H1 (cell line): ENCODE data around the gene ARHGDIG. TPM values are rescaled to one million over a fixed set of nuclear protein-coding genes. Genes with fewer than 3 reads are reported as not detected.

Experiments
- CTCF ChIA-PET: fragments of 300-600 bp; sonication (Branson Sonifier 250); formaldehyde crosslinking; loops from one replicate; lab custom pipeline; 2021; ENCODE audit not compliant: partially characterized antibody; lab: Charles Lee
- POLR2A ChIA-PET: fragments of 300-600 bp; sonication (Branson Sonifier 250); formaldehyde crosslinking; loops from one replicate; lab custom pipeline; 2021; ENCODE audit warnings: inconsistent platforms; ENCODE audit not compliant: partially characterized antibody; lab: Charles Lee
- DNase-seq, 2 experiments: peaks; one replicate each; pipeline versions ENCODE4 v3.0.0 to v3.0.0-alpha.2; 2010 to 2022; ENCODE audit warnings: low spot score in 2 of 2, low read depth in 1 of 2, mixed read lengths in 1 of 2
- FAIRE-seq: peaks from 2 replicates; lab custom pipeline; 2011; peaks lifted over from hg19 to GRCh38; lab: Jason Lieb, UNC
- H2AFZ ChIP-seq: 2 replicates; pipeline ENCODE4 v1.8.1; 2012; ENCODE audit warnings: low read length, inconsistent platforms
- H2AK5ac ChIP-seq: 2 replicates; pipeline ENCODE4 v1.6.1; 2013; ENCODE audit warnings: low read depth, low read length
- H2BK120ac ChIP-seq: replicated peaks from 2 replicates; pipeline ENCODE3; 2013; ENCODE audit warnings: low read depth, low read length, inconsistent platforms
- H2BK12ac ChIP-seq: 2 replicates; pipeline ENCODE4 v1.6.1; 2013; ENCODE audit warnings: low read depth, low read length
- H2BK15ac ChIP-seq: 2 replicates; pipeline ENCODE4 v1.6.1; 2013; ENCODE audit warnings: low read length
- H2BK20ac ChIP-seq: 2 replicates; pipeline ENCODE4 v1.6.1; 2013; ENCODE audit warnings: low read length
- H2BK5ac ChIP-seq: 2 replicates; pipeline ENCODE4 v1.6.1; 2013; ENCODE audit warnings: low read depth, low read length
- H3K14ac ChIP-seq: 2 replicates; pipeline ENCODE4 v1.6.1; 2013; ENCODE audit warnings: inconsistent platforms; ENCODE audit not compliant: insufficient read length
- H3K18ac ChIP-seq: 2 replicates; pipeline ENCODE4 v1.6.1; 2013; ENCODE audit warnings: low read length; ENCODE audit errors: extremely low read depth
- H3K23ac ChIP-seq: 2 replicates; pipeline ENCODE4 v1.6.1; 2013; ENCODE audit warnings: inconsistent platforms; ENCODE audit not compliant: insufficient read length
- H3K23me2 ChIP-seq: 2 replicates; pipeline ENCODE4 v1.6.1; 2013; ENCODE audit warnings: low read depth, low read length
- H3K27ac ChIP-seq: 2 replicates; pipeline ENCODE4 v1.6.1; 2011; ENCODE audit warnings: low read depth, low read length, inconsistent platforms
- H3K27me3 ChIP-seq, 4 experiments: replicated peaks in 1 of 4; 1 replicate in 1 of 4; 2 replicates in 3 of 4; pipeline versions ENCODE4 v1.6.1 to v1.8.1; 2011 to 2013; ENCODE audit warnings: low read length in 3 of 4, mild to moderate bottlenecking in 3 of 4, inconsistent platforms in 2 of 4, mixed read lengths in 2 of 4, moderate library complexity in 1 of 4; ENCODE audit not compliant: control insufficient read depth in 3 of 4, insufficient read depth in 3 of 4; ENCODE audit errors: extremely low read depth in 1 of 4
- H3K36me3 ChIP-seq, 4 experiments: 2 replicates each; pipeline versions ENCODE4 v1.6.1 to v1.8.1; 2011 to 2013; ENCODE audit warnings: mild to moderate bottlenecking in 4 of 4, low read length in 3 of 4, moderate library complexity in 2 of 4, control low read depth in 1 of 4, inconsistent platforms in 1 of 4; ENCODE audit not compliant: insufficient read depth in 4 of 4, control insufficient read depth in 2 of 4
- H3K4ac ChIP-seq: replicated peaks from 2 replicates; pipeline ENCODE3; 2013; ENCODE audit warnings: low read length, low read depth, mixed read lengths, inconsistent platforms; ENCODE audit not compliant: insufficient read length
- H3K4me1 ChIP-seq, 4 experiments: replicated peaks in 1 of 4; 1 replicate in 1 of 4; 2 replicates in 3 of 4; pipeline versions ENCODE4 v1.6.1 to v1.8.1; 2011 to 2013; ENCODE audit warnings: low read length in 3 of 4, inconsistent platforms in 2 of 4, mixed read lengths in 1 of 4; ENCODE audit not compliant: insufficient read depth in 4 of 4, control insufficient read depth in 3 of 4
- H3K4me2 ChIP-seq, 2 experiments: 2 replicates each; pipeline versions ENCODE4 v1.6.1 to v1.8.1; 2011 to 2013; ENCODE audit warnings: low read depth in 2 of 2, low read length in 2 of 2, control low read depth in 1 of 2, inconsistent platforms in 1 of 2, mild to moderate bottlenecking in 1 of 2; ENCODE audit not compliant: insufficient read depth in 1 of 2
- H3K4me3 ChIP-seq, 4 experiments: fragments of 200-600, 300-600 bp in 1 of 4; sonication (generic), shearing (Covaris generic), sonication (Bioruptor Twin) in 1 of 4; 2 replicates each; pipeline versions ENCODE4 v1.5.1 to v1.8.1; 2011 to 2016; ENCODE audit warnings: low read length in 4 of 4, low read depth in 3 of 4, control low read depth in 2 of 4, inconsistent platforms in 2 of 4, mild to moderate bottlenecking in 2 of 4, mixed read lengths in 1 of 4, moderate library complexity in 1 of 4; ENCODE audit not compliant: insufficient read depth in 2 of 4; ENCODE audit errors: extremely low read depth in 1 of 4
- H3K56ac ChIP-seq: replicated peaks from 2 replicates; pipeline ENCODE3; 2013; ENCODE audit warnings: low read depth, mild to moderate bottlenecking, mixed read lengths, low read length, inconsistent platforms; ENCODE audit not compliant: insufficient read length
- H3K79me1 ChIP-seq: 2 replicates; pipeline ENCODE4 v1.6.1; 2013; ENCODE audit warnings: low read depth, low read length, control low read depth
- H3K79me2 ChIP-seq, 2 experiments: 2 replicates each; pipeline versions ENCODE4 v1.6.1 to v1.8.1; 2012 to 2013; ENCODE audit warnings: low read length in 2 of 2, mild to moderate bottlenecking in 2 of 2, inconsistent platforms in 1 of 2; ENCODE audit not compliant: insufficient read depth in 2 of 2, control insufficient read depth in 1 of 2
- H3K9ac ChIP-seq, 4 experiments: replicated peaks in 1 of 4; 1 replicate in 1 of 4; 2 replicates in 3 of 4; pipeline versions ENCODE4 v1.6.1 to v1.8.1; 2011 to 2013; ENCODE audit warnings: low read depth in 3 of 4, low read length in 3 of 4, control low read depth in 2 of 4, mild to moderate bottlenecking in 2 of 4, moderate library complexity in 2 of 4, inconsistent platforms in 1 of 4; ENCODE audit errors: extremely low read depth in 1 of 4
- H3K9me3 ChIP-seq, 2 experiments: 2 replicates each; pipeline versions ENCODE4 v1.6.1 to v1.8.1; 2012 to 2013; ENCODE audit warnings: mild to moderate bottlenecking in 2 of 2, moderate library complexity in 2 of 2, control low read depth in 1 of 2, inconsistent platforms in 1 of 2, low read depth in 1 of 2, low read length in 1 of 2, mixed read lengths in 1 of 2; ENCODE audit not compliant: insufficient read depth in 2 of 2
- H4K20me1 ChIP-seq, 2 experiments: replicated peaks in 1 of 2; 2 replicates each; pipeline versions ENCODE3 to v1.8.1; 2011 to 2013; ENCODE audit warnings: inconsistent platforms in 2 of 2, low read length in 2 of 2, mild to moderate bottlenecking in 1 of 2; ENCODE audit not compliant: insufficient read depth in 2 of 2, control insufficient read depth in 1 of 2
- H4K5ac ChIP-seq: 2 replicates; pipeline ENCODE4 v1.6.1; 2013; ENCODE audit warnings: low read length, low read depth, mixed read lengths, inconsistent platforms; ENCODE audit not compliant: insufficient read length
- H4K8ac ChIP-seq: 2 replicates; pipeline ENCODE4 v1.8.0; 2013; ENCODE audit warnings: mild to moderate bottlenecking, moderate library complexity, low read length, inconsistent platforms; ENCODE audit not compliant: insufficient read depth; ENCODE audit errors: extremely low read depth
- H4K91ac ChIP-seq: replicated peaks from 2 replicates; pipeline ENCODE3; 2013; ENCODE audit warnings: low read length, mixed read lengths, inconsistent platforms; ENCODE audit not compliant: insufficient read length
- CHD1 ChIP-seq: IDR thresholded peaks from 2 replicates; pipeline ENCODE4 v1.6.1; 2012; ENCODE audit warnings: low read depth, low read length, improper control_type of control experiment
- YY1 ChIP-seq: IDR thresholded peaks from 2 replicates; pipeline ENCODE4 v1.6.1; 2011; ENCODE audit warnings: low read depth, mild to moderate bottlenecking, low read length
- WGBS, 2 experiments: shearing (Covaris generic) in 1 of 2; methylation state at CpG; one replicate each; pipeline versions ENCODE4 v1.1.6 to v1.1.7; 2013 to 2015; ENCODE audit warnings: low lambda C conversion rate in 2 of 2, mixed read lengths in 2 of 2, inconsistent platforms in 1 of 2, low coverage in 1 of 2, missing lambda C conversion rate in 1 of 2; ENCODE audit not compliant: insufficient replicate concordance in 2 of 2, insufficient coverage in 1 of 2, insufficient read length in 1 of 2; ENCODE audit errors: extremely low coverage in 1 of 2, missing lambda C conversion rate in 1 of 2; 5-methylcytosine and 5-hydroxymethylcytosine counted together
- polyA plus RNA-seq, 7 experiments: library from polyadenylated mRNA; depleted of rRNA in 3 of 7; stranded (reverse) in 5 of 7; unstranded in 2 of 7; fragments of >200 nt in 5 of 7; fragments of 200-250 nt in 2 of 7; gene quantifications; 1 replicate in 5 of 7; 2 replicates in 1 of 7; 4 replicates in 1 of 7; pipeline versions ENCODE4 v1.2.1 to v1.2.3, GENCODE V29; 2011 to 2013; ENCODE audit warnings: missing spikeins in 2 of 7, mixed read lengths in 2 of 7
- total RNA-seq: library from RNA; stranded (reverse); fragmentation: NEBNext Ultra II Directional; extraction: Animal tissue kit (Norgen Biotek cat#: 25700); gene quantifications from 2 replicates; pipeline ENCODE4 v1.2.1, GENCODE V29; 2021

The ARHGDIG gene
- total and polyA plus RNA-seq, 2 of the 8 experiments (the other 6 are each of a cell fraction or from before 2014, with no cell fraction given) = 1.2 to 2.9 TPM

- no peaks in the 10 kb centered on the region for H3K79me2 ChIP-seq
- peaks cover 0 to 7% of the 10 kb centered on the region in 2 experiments for H4K20me1 ChIP-seq
- no peak overlapping the region for H3K4me3 ChIP-seq
- H2BK12ac ChIP-seq = no peak overlapping the region
- H4K5ac ChIP-seq = no peak overlapping the region
- no peak overlapping the region for H2BK20ac ChIP-seq
- no peaks in the 10 kb centered on the region for H3K23me2 ChIP-seq
- POLR2A ChIA-PET = interaction anchor here (0.7 kb wide), 1 partner anchor 17 kb away, joined by 3 read pairs; no protein-coding TSS in a partner anchor
- WGBS, 2 experiments = 94% methylated on average over 25 of the region's 32 CpGs; no CpG with 5 or more reads in 1 of the 2 experiments
- DNase-seq (no peak), FAIRE-seq (no peak)
- H4K91ac ChIP-seq = no peak overlapping the region
- no peak overlapping the region for H2AK5ac ChIP-seq
- H2AFZ ChIP-seq = no peak overlapping the region
- H2BK120ac ChIP-seq = no peak overlapping the region
- H3K14ac ChIP-seq = no peak overlapping the region
- H3K36me3 ChIP-seq = peaks cover 2 to 31% (median 5%) of the 10 kb centered on the region in 4 experiments; a peak in 4 of 8 replicates
- no peaks in the 10 kb centered on the region for H3K27me3 ChIP-seq
- no peak overlapping the region for H3K4me2 ChIP-seq
- H2BK15ac ChIP-seq = no peak overlapping the region
- no peak overlapping the region for H2BK5ac ChIP-seq
- H3K79me1 ChIP-seq = no peaks in the 10 kb centered on the region; the same call in 1 of the 2 replicates
- no peak overlapping the region for H3K18ac ChIP-seq
- H3K4me1 ChIP-seq = no peaks in the 10 kb centered on the region
- H3K9ac ChIP-seq = no peak overlapping the region
- CTCF ChIA-PET = interaction anchor here (0.8 to 1.9 kb wide), 3 partner anchors 16 to 439 kb away, joined by 3 to 7 read pairs (median 4); no protein-coding TSS in a partner anchor
- no peak overlapping the region for H3K27ac ChIP-seq
- no peak overlapping the region for H3K56ac ChIP-seq
- no peak for TF ChIP-seq YY1
- TF ChIP-seq CHD1 = no peak
- H3K23ac ChIP-seq = no peak overlapping the region
- no peak overlapping the region for H3K4ac ChIP-seq
- H4K8ac ChIP-seq = no peak overlapping the region; the same call in 1 of the 2 replicates
- H3K9me3 ChIP-seq = no peaks in the 10 kb centered on the region
These were observed 12.8 kb downstream of the ARHGDIG start for GRCh38 chr16:293043-293775.
